Glutamatergic neuron (in vitro differentiated cells): ENCODE data around the gene ACCSL. TPM values are rescaled to one million over a fixed set of nuclear protein-coding genes. Genes with fewer than 3 reads are reported as not detected.

Experiments
- DNase-seq: peaks from one replicate; pipeline ENCODE4 v3.0.0; 2022
- H3K27ac Mint-ChIP-seq: one replicate; pipeline ENCODE4 v1.8.0; 2020; ENCODE audit warnings: mild to moderate bottlenecking, mixed read lengths, inconsistent platforms; ENCODE audit not compliant: unreplicated experiment
- H3K27me3 Mint-ChIP-seq: one replicate; pipeline ENCODE4 v1.8.0; 2020; ENCODE audit warnings: mild to moderate bottlenecking, moderate library complexity, mixed read lengths, inconsistent platforms; ENCODE audit not compliant: unreplicated experiment
- H3K36me3 Mint-ChIP-seq: one replicate; pipeline ENCODE4 v1.8.0; 2020; ENCODE audit warnings: mild to moderate bottlenecking, mixed read lengths, inconsistent platforms; ENCODE audit not compliant: unreplicated experiment
- H3K4me1 Mint-ChIP-seq: one replicate; pipeline ENCODE4 v1.8.0; 2020; ENCODE audit warnings: mild to moderate bottlenecking, low read depth, mixed read lengths, inconsistent platforms; ENCODE audit not compliant: unreplicated experiment
- H3K4me3 Mint-ChIP-seq: one replicate; pipeline ENCODE4 v1.8.0; 2020; ENCODE audit warnings: mild to moderate bottlenecking, mixed read lengths, inconsistent platforms; ENCODE audit not compliant: unreplicated experiment
- H3K9me3 Mint-ChIP-seq: one replicate; pipeline ENCODE4 v1.8.0; 2020; ENCODE audit warnings: mild to moderate bottlenecking, moderate library complexity, mixed read lengths, inconsistent platforms; ENCODE audit not compliant: unreplicated experiment
- total RNA-seq: library from RNA; stranded (reverse); fragmentation: NEBNext Ultra II Directional; extraction: Animal tissue kit (Norgen Biotek cat#: 25700); gene quantifications from one replicate; pipeline ENCODE4 v1.2.1, GENCODE V29; 2021; ENCODE audit not compliant: unreplicated experiment
- TF ChIP-seq, protein P1 (sequence below): fragments of 200-600 bp; sonication (generic); IDR thresholded peaks from one replicate; pipeline ENCODE4 v1.5.0; 2021; ENCODE audit not compliant: partially characterized antibody, unreplicated experiment

Gene ACCSL
- total RNA-seq, 1 donor from 2014 or later, result not detected

DNA sequence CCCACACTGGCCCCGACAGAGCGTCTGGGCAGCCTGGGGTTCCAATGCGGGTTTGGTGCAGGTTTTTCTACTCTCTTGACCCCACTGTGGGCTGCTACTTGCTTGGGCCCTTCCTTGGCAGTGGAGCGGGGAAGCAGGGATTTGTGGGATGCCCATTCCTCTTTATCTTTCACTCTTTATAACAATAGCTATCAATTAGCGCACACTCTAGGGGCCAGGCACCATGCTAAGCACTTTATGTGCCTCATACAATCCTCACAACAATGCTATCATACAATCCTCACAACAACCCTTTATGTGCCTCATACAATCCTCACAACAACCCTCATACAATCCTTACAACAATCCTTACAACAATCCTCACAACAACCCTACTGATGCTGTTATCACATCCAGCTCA lies 31.0 kb downstream of the ACCSL start:
- TF ChIP-seq, protein P1, sequence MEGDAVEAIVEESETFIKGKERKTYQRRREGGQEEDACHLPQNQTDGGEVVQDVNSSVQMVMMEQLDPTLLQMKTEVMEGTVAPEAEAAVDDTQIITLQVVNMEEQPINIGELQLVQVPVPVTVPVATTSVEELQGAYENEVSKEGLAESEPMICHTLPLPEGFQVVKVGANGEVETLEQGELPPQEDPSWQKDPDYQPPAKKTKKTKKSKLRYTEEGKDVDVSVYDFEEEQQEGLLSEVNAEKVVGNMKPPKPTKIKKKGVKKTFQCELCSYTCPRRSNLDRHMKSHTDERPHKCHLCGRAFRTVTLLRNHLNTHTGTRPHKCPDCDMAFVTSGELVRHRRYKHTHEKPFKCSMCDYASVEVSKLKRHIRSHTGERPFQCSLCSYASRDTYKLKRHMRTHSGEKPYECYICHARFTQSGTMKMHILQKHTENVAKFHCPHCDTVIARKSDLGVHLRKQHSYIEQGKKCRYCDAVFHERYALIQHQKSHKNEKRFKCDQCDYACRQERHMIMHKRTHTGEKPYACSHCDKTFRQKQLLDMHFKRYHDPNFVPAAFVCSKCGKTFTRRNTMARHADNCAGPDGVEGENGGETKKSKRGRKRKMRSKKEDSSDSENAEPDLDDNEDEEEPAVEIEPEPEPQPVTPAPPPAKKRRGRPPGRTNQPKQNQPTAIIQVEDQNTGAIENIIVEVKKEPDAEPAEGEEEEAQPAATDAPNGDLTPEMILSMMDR, result no peak
- H3K4me1 Mint-ChIP-seq, result no peaks in the 10 kb centered on the region
- H3K27me3 Mint-ChIP-seq, result peaks cover 5% of the 10 kb centered on the region
- peaks cover 10% of the 10 kb centered on the region for H3K36me3 Mint-ChIP-seq
- no peak for DNase-seq
- no peak overlapping the region for H3K4me3 Mint-ChIP-seq
- no peak overlapping the region for H3K27ac Mint-ChIP-seq
- peaks cover 3% of the 10 kb centered on the region for H3K9me3 Mint-ChIP-seq

DNA sequence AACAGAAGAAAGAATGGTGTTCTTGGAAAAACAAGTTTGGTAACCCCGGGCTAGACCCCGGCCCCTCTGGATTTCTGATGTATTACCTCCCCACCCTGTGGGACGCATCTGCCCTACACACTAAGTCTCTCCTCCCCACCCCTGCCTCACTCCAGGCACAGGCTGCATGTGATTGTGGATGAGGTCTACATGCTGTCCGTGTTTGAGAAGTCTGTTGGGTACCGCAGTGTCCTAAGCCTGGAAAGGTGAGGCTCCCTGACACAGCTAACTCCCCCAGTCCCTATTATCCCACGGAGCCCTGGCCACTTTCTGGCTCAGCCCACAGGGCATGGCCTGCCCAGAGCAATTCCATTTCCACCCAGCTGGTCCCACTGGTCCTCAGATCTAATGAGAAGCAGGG lies 31.6 kb downstream of the ACCSL start:
- no peak overlapping the region for H3K27ac Mint-ChIP-seq
- TF ChIP-seq, protein P1, result no peak
- DNase-seq, result no peak
- peaks cover 7% of the 10 kb centered on the region for H3K27me3 Mint-ChIP-seq
- peaks cover 16% of the 10 kb centered on the region for H3K36me3 Mint-ChIP-seq
- peaks cover 3% of the 10 kb centered on the region for H3K9me3 Mint-ChIP-seq
- H3K4me3 Mint-ChIP-seq, result no peak overlapping the region
- H3K4me1 Mint-ChIP-seq, result no peaks in the 10 kb centered on the region

- DNase-seq, result no peak
- Mint-ChIP-seq H3K4me3 (no peak overlapping the region), H3K36me3 (peaks cover 21% of the 10 kb centered on the region), H3K27me3 (peaks cover 7% of the 10 kb centered on the region), H3K27ac (no peak overlapping the region), H3K4me1 (no peaks in the 10 kb centered on the region), H3K9me3 (peaks cover 7% of the 10 kb centered on the region)
- TF ChIP-seq, protein P1, result no peak
These were observed 33.2 kb downstream of the ACCSL start for GRCh38 chr11:44080951-44081350.

DNA sequence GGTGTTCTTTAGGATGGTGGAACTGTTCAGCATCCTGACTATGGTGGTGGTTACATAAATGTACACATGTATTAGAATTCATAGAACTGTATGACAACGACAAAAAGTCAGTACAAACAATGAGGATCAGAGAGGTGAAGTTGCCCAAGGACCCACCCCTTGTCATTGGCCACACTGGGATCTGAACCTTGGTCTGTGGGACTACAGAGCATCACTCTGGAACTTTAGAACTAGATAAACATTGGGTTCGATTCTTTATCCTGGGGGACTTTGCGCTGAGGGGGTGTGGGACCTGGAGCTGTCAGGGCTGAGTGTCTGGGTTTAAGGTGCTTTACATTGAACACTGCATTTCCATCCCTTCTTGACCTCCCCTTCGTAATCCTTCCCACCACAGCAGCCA lies 34.9 kb downstream of the ACCSL start:
- H3K36me3 Mint-ChIP-seq, result peaks cover 12% of the 10 kb centered on the region
- H3K27ac Mint-ChIP-seq, result no peak overlapping the region
- TF ChIP-seq, protein P1, result no peak
- H3K9me3 Mint-ChIP-seq, result peaks cover 8% of the 10 kb centered on the region
- H3K27me3 Mint-ChIP-seq, result peaks cover 3% of the 10 kb centered on the region
- H3K4me3 Mint-ChIP-seq, result no peak overlapping the region
- DNase-seq, result no peak
- no peaks in the 10 kb centered on the region for H3K4me1 Mint-ChIP-seq

GRCh38 chr11:44083433-44083832 lies 35.7 kb downstream of the ACCSL start:
- H3K4me3 Mint-ChIP-seq, result no peak overlapping the region
- peaks cover 9% of the 10 kb centered on the region for H3K9me3 Mint-ChIP-seq
- H3K4me1 Mint-ChIP-seq, result no peaks in the 10 kb centered on the region
- no peak for DNase-seq
- no peak overlapping the region for H3K27ac Mint-ChIP-seq
- peaks cover 3% of the 10 kb centered on the region for H3K27me3 Mint-ChIP-seq
- TF ChIP-seq, protein P1, result no peak
- peaks cover 12% of the 10 kb centered on the region for H3K36me3 Mint-ChIP-seq
